SK-N-SH treated with all-trans-retinoic acid at 6 μM for 48 hours (cell line): ENCODE data around the gene BABAM2.

Experiments
- CREB5 ChIP-seq: fragments of 250-450 bp; sonication (Bioruptor Pico); IDR thresholded peaks from 2 replicates; pipeline ENCODE4 v1.5.1; 2020; ENCODE audit warnings: low read depth, mild to moderate bottlenecking, moderate library complexity
- GLIS3 ChIP-seq: fragments of 250-450 bp; sonication (Bioruptor Pico); IDR thresholded peaks from 2 replicates; pipeline ENCODE4 v1.5.0; 2020; ENCODE audit warnings: mild to moderate bottlenecking, moderate library complexity
- RARB ChIP-seq: fragments of 250-450 bp; sonication (Bioruptor Pico); IDR thresholded peaks from 2 replicates; pipeline ENCODE4 v1.8.0; 2021; ENCODE audit warnings: mild to moderate bottlenecking, moderate library complexity
- SNAI2 ChIP-seq: fragments of 250-450 bp; sonication (Bioruptor Pico); IDR thresholded peaks from 2 replicates; pipeline ENCODE4 v1.5.0; 2020; ENCODE audit warnings: mild to moderate bottlenecking, moderate library complexity
- TOX ChIP-seq: fragments of 250-450 bp; sonication (Bioruptor Pico); IDR thresholded peaks from 2 replicates; pipeline ENCODE4 v1.8.0; 2021; ENCODE audit warnings: mild to moderate bottlenecking, moderate library complexity, borderline replicate concordance
- TSHZ2 ChIP-seq: fragments of 250-450 bp; sonication (Bioruptor Pico); IDR thresholded peaks from 2 replicates; pipeline ENCODE4 v1.5.0; 2020; ENCODE audit warnings: mild to moderate bottlenecking, moderate library complexity
- ZC3H10 ChIP-seq: fragments of 250-450 bp; sonication (Bioruptor Pico); IDR thresholded peaks from 2 replicates; pipeline ENCODE4 v1.5.1; 2021; ENCODE audit warnings: mild to moderate bottlenecking, moderate library complexity
- ZFP3 ChIP-seq: fragments of 250-450 bp; sonication (Bioruptor Pico); IDR thresholded peaks from 2 replicates; pipeline ENCODE4 v1.5.0; 2020; ENCODE audit warnings: mild to moderate bottlenecking, moderate library complexity
- ZFP30 ChIP-seq: fragments of 450-650 bp; formaldehyde crosslinking; IDR thresholded peaks from 2 replicates; pipeline ENCODE4 v1.5.0; 2022; ENCODE audit warnings: mild to moderate bottlenecking, moderate library complexity
- ZNF70 ChIP-seq: fragments of 450-650 bp; formaldehyde crosslinking; IDR thresholded peaks from 2 replicates; pipeline ENCODE4 v1.5.0; 2020; ENCODE audit warnings: mild to moderate bottlenecking, moderate library complexity
- TF ChIP-seq, protein P1 (sequence below): fragments of 250-450 bp; sonication (Bioruptor Pico); IDR thresholded peaks from 2 replicates; pipeline ENCODE4 v1.8.0; 2020; ENCODE audit warnings: mild to moderate bottlenecking, moderate library complexity, borderline replicate concordance

- no peak for TF ChIP-seq ZFP30 (CRISPR knock-in tag)
- TF ChIP-seq ZNF70 (CRISPR knock-in tag), result no peak
- no peak for TF ChIP-seq ZFP3 (CRISPR knock-in tag)
- TF ChIP-seq TOX, result no peak
- no peak for TF ChIP-seq RARB
- TF ChIP-seq CREB5 (CRISPR knock-in tag), result no peak
- TF ChIP-seq TSHZ2, result no peak
- TF ChIP-seq, protein P1, sequence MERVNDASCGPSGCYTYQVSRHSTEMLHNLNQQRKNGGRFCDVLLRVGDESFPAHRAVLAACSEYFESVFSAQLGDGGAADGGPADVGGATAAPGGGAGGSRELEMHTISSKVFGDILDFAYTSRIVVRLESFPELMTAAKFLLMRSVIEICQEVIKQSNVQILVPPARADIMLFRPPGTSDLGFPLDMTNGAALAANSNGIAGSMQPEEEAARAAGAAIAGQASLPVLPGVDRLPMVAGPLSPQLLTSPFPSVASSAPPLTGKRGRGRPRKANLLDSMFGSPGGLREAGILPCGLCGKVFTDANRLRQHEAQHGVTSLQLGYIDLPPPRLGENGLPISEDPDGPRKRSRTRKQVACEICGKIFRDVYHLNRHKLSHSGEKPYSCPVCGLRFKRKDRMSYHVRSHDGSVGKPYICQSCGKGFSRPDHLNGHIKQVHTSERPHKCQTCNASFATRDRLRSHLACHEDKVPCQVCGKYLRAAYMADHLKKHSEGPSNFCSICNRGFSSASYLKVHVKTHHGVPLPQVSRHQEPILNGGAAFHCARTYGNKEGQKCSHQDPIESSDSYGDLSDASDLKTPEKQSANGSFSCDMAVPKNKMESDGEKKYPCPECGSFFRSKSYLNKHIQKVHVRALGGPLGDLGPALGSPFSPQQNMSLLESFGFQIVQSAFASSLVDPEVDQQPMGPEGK, result no peak
- no peak for TF ChIP-seq GLIS3 (CRISPR knock-in tag)
- TF ChIP-seq ZC3H10 (CRISPR knock-in tag), result no peak
- TF ChIP-seq SNAI2 (CRISPR knock-in tag), result no peak
Observed at GRCh38 chr2:28088970-28089369, 198.4 kb downstream of the BABAM2 start.
